ENCODE measurements around the gene TICRR. TPM values are rescaled to one million over a fixed set of nuclear protein-coding genes. Genes with fewer than 3 reads are reported as not detected.

The TICRR gene
- total and polyA plus RNA-seq, 2 of the 8 experiments (the other 6 are each of a cell fraction or from before 2014, with no cell fraction given), result 13.1 to 34.8 TPM

- no peak overlapping the region for H4K8ac ChIP-seq (ENCODE audit: extremely low read depth, insufficient read depth, low read length)
Observed at GRCh38 chr15:89616228-89616627, 41.0 kb downstream of the TICRR start.

More at GRCh38 chr15:89616228-89616627, 41.0 kb downstream of the TICRR start:
- TF ChIP-seq PHF8 (conservative IDR thresholded peaks at IDR 0.05; ENCODE audit: low read depth, low read length), result no peak
- no peak for TF ChIP-seq ASH2L (IDR thresholded peaks at IDR 0.05; ENCODE audit: low read length)
- TF ChIP-seq CHD1 (IDR thresholded peaks at IDR 0.05; ENCODE audit: low read depth, low read length), result no peak
- no peak for TF ChIP-seq FOSL1 (IDR thresholded peaks at IDR 0.05; ENCODE audit: insufficient read depth, low read depth, low read length)
- no peak for TF ChIP-seq CEBPB (IDR thresholded peaks at IDR 0.05; ENCODE audit: low read depth, low read length)
- DNase-seq (ENCODE audit: low read depth in 1 of 2, low spot score in 2 of 2), result no peak
- Histone ChIP-seq H2AK5ac (ENCODE audit: low read depth, low read length) (no peak overlapping the region), H4K91ac (replicated peaks; ENCODE audit: insufficient read length, low read length) (no peak overlapping the region), H4K20me1 (replicated peaks in 1 of 2; ENCODE audit: control insufficient read depth in 1 of 2, insufficient read depth in 2 of 2, low read length in 2 of 2) (peaks cover 1 to 6% of the 10 kb centered on the region in 2 experiments), H3K4me1 (replicated peaks in 1 of 4; ENCODE audit: control insufficient read depth in 3 of 4, insufficient read depth in 4 of 4, low read length in 3 of 4) (no peaks in the 10 kb centered on the region), H3K9me3 (ENCODE audit: insufficient read depth in 2 of 2, low read depth in 1 of 2, low read length in 1 of 2) (no peaks in the 10 kb centered on the region), H3K79me1 (ENCODE audit: low read depth, low read length) (no peaks in the 10 kb centered on the region), H3K4ac (replicated peaks; ENCODE audit: insufficient read length, low read depth, low read length) (no peak overlapping the region), H3K36me3 (ENCODE audit: control insufficient read depth in 2 of 4, insufficient read depth in 4 of 4, low read length in 3 of 4) (peaks cover 26 to 79% (median 62%) of the 10 kb centered on the region in 4 experiments), H2AFZ (ENCODE audit: low read length) (no peak overlapping the region), H3K9ac (replicated peaks in 1 of 4; ENCODE audit: extremely low read depth in 1 of 4, low read depth in 3 of 4, low read length in 3 of 4) (no peak overlapping the region), H3K56ac (replicated peaks; ENCODE audit: insufficient read length, low read depth, low read length) (no peak overlapping the region), H2BK120ac (replicated peaks; ENCODE audit: low read depth, low read length) (no peak overlapping the region), H3K14ac (ENCODE audit: insufficient read length) (no peak overlapping the region), H3K79me2 (ENCODE audit: control insufficient read depth in 1 of 2, insufficient read depth in 2 of 2, low read length in 2 of 2) (peaks cover 0 to 4% of the 10 kb centered on the region in 2 experiments; a peak in 1 of 4 replicates), H2BK15ac (ENCODE audit: low read length) (no peak overlapping the region), H3K27ac (ENCODE audit: low read depth, low read length) (no peak overlapping the region), H3K23me2 (ENCODE audit: low read depth, low read length) (no peaks in the 10 kb centered on the region), H3K4me2 (ENCODE audit: insufficient read depth in 1 of 2, low read depth in 2 of 2, low read length in 2 of 2) (no peak overlapping the region), H4K5ac (ENCODE audit: insufficient read length, low read depth, low read length) (no peak overlapping the region), H3K27me3 (replicated peaks in 1 of 4; ENCODE audit: control insufficient read depth in 3 of 4, extremely low read depth in 1 of 4, insufficient read depth in 3 of 4, low read length in 3 of 4) (no peaks in the 10 kb centered on the region), H2BK12ac (ENCODE audit: low read depth, low read length) (no peak overlapping the region), H3K18ac (ENCODE audit: extremely low read depth, low read length) (no peak overlapping the region), H2BK20ac (ENCODE audit: low read length) (no peak overlapping the region), H3K23ac (ENCODE audit: insufficient read length) (no peak overlapping the region), H2BK5ac (ENCODE audit: low read depth, low read length) (no peak overlapping the region), H3K4me3 (ENCODE audit: extremely low read depth in 1 of 4, insufficient read depth in 2 of 4, low read depth in 3 of 4, low read length in 4 of 4) (no peak overlapping the region)
- no peak for FAIRE-seq
- ChIA-PET CTCF (ENCODE audit: partially characterized antibody) (interaction anchor here (0.7 kb wide), 2 partner anchors 257 to 737 kb away, joined by 3 read pairs; no protein-coding TSS in a partner anchor), POLR2A (ENCODE audit: partially characterized antibody) (interaction anchor here (1.1 to 1.4 kb wide), 3 partner anchors 9 to 11 kb away, joined by 3 to 8 read pairs (median 5); no protein-coding TSS in a partner anchor)
- WGBS, 2 experiments (ENCODE audit: extremely low coverage in 1 of 2, insufficient coverage in 1 of 2, insufficient read length in 1 of 2, insufficient replicate concordance in 2 of 2, low coverage in 1 of 2, low lambda C conversion rate in 2 of 2, missing lambda C conversion rate in 1 of 2), result 93% methylated on average over 4 of the region's 4 CpGs; no CpG with 5 or more reads in 1 of the 2 experiments
